Karpas-422 (cell line): ENCODE results near the gene MED14. TPM values are rescaled to one million over a fixed set of nuclear protein-coding genes. Genes with fewer than 3 reads are reported as not detected.

Experiments
- DNase-seq: peaks from one replicate; pipeline ENCODE4 v3.0.0-alpha.2; 2015
- H2AFZ ChIP-seq: fragments of 200-600 bp; sonication (generic); 2 replicates; pipeline ENCODE4 v1.6.1; 2014; ENCODE audit warnings: antibody characterized with exemption, low read length, mixed read lengths
- H3K27ac ChIP-seq: fragments of 200-600 bp; sonication (generic); 2 replicates; pipeline ENCODE4 v1.5.1; 2014; ENCODE audit warnings: mild to moderate bottlenecking, low read length, moderate library complexity
- H3K27me3 ChIP-seq: fragments of 200-600 bp; sonication (generic); 2 replicates; pipeline ENCODE4 v1.6.1; 2014; ENCODE audit warnings: low read length, mixed read lengths
- H3K36me3 ChIP-seq: fragments of 200-600 bp; sonication (generic); 2 replicates; pipeline ENCODE4 v1.6.1; 2014; ENCODE audit warnings: low read length, mixed read lengths; ENCODE audit not compliant: insufficient read depth
- H3K4me1 ChIP-seq: fragments of 200-600 bp; sonication (generic); 2 replicates; pipeline ENCODE4 v1.6.1; 2014; ENCODE audit warnings: mild to moderate bottlenecking, low read length, mixed read lengths
- H3K4me2 ChIP-seq: fragments of 200-600 bp; sonication (generic); 2 replicates; pipeline ENCODE4 v1.6.1; 2014; ENCODE audit warnings: low read length, low read depth, mild to moderate bottlenecking; ENCODE audit not compliant: poor library complexity, severe bottlenecking
- H3K4me3 ChIP-seq: fragments of 200-600 bp; sonication (generic); 2 replicates; pipeline ENCODE4 v1.5.1; 2014; ENCODE audit warnings: mild to moderate bottlenecking, antibody characterized with exemption, low read length, mixed read lengths
- H3K79me2 ChIP-seq: fragments of 200-600 bp; sonication (generic); 2 replicates; pipeline ENCODE4 v1.6.1; 2014; ENCODE audit warnings: mild to moderate bottlenecking, low read length, mixed read lengths
- H3K9ac ChIP-seq: fragments of 200-600 bp; sonication (generic); 2 replicates; pipeline ENCODE4 v1.6.0; 2014; ENCODE audit warnings: low read length
- H3K9me2 ChIP-seq: fragments of 200-600 bp; sonication (generic), shearing (Covaris generic); replicated peaks from 2 replicates; pipeline ENCODE4 v1.6.0; 2014; ENCODE audit warnings: mild to moderate bottlenecking, low read length, moderate library complexity; ENCODE audit not compliant: insufficient read depth
- H3K9me3 ChIP-seq: fragments of 300-700, 200-600 bp; sonication (generic); 2 replicates; pipeline ENCODE4 v1.6.1; 2014; ENCODE audit warnings: low read length, mixed read lengths
- H4K20me1 ChIP-seq: fragments of 200-600 bp; sonication (generic); 2 replicates; pipeline ENCODE4 v1.6.1; 2014; ENCODE audit warnings: mild to moderate bottlenecking, antibody characterized with exemption, low read length, low read depth; ENCODE audit not compliant: insufficient read depth
- total RNA-seq: library from RNA; depleted of rRNA; stranded (reverse); fragments of >200 nt; shearing (Covaris generic); gene quantifications from 2 replicates; pipeline ENCODE4 v1.2.3, GENCODE V29; 2014; ENCODE audit warnings: low replicate concordance

Gene MED14
- total RNA-seq, 1 experiment from 2014 or later, result 77.9 TPM

DNA sequence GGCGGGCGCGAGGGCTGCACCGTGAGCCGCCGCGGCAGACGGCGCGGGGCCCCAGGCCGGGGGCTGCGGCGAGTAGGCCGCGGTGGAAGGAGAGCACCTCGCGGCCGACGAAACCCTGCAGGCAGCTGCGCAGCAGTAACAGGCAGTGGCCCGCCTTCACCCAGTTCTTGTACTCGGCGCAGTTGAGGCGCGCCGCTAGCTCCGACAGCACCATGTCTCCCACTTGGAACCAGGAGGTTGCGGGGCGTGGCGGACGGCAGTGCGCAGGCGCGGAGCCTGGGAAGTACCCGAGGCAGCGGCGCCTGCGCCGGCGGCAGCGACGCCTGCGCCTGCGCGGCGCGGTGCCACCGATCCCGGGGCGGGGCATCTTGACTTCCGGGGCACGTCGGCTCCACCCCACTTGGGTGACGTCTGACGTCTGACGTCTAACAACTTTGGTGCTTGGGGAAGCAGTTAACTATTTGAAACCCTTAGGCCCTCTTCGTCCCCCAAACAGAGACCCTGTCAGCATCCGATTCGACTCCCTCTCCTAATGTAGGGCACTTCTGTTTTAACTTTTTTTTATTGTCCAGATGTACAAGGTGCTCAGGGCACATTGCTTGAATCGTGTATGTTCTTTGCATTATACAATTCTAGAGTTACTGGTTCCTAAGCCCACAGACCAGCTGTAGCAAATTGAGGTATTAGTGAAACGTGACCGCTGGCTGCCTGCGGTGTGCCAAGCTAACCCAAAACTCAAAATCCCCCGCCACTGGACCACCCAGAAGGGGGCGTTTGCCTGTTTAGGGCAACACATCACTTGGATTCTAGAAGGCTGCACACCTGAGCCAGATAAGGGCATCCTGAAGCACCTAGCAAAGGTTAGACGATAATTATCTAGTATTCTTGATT is 87.8 kb downstream of the MED14 start, which contains the start of gene CXorf38:
TSS of gene CXorf38 (minus strand) at position 255 of the 891 bp plus-strand sequence. CDS start at position 214, 41 bp downstream.
- peak within 1 kb of the TSS; percentile 60 for H3K4me2 ChIP-seq
- peak within 1 kb of the TSS; percentile 73 for H3K9ac ChIP-seq
- DNase-seq, result peak; percentile 96
- H3K4me3 ChIP-seq, result peak within 1 kb of the TSS; percentile 70
- H3K4me1 ChIP-seq, result peaks cover 33% of the 10 kb centered on the region
- peak within 1 kb of the TSS; percentile 51 for H3K27ac ChIP-seq
- H3K27me3 ChIP-seq, result no peaks in the 10 kb centered on the region
- H3K9me2 ChIP-seq, result no peaks in the 10 kb centered on the region
- peaks cover 42% of the 10 kb centered on the region for H3K79me2 ChIP-seq
- no peak within 1 kb of the TSS for H2AFZ ChIP-seq
- H4K20me1 ChIP-seq, result no peaks in the 10 kb centered on the region
- H3K36me3 ChIP-seq, result no peaks in the 10 kb centered on the region; the same call in 1 of the 2 replicates
- no peaks in the 10 kb centered on the region for H3K9me3 ChIP-seq

DNA sequence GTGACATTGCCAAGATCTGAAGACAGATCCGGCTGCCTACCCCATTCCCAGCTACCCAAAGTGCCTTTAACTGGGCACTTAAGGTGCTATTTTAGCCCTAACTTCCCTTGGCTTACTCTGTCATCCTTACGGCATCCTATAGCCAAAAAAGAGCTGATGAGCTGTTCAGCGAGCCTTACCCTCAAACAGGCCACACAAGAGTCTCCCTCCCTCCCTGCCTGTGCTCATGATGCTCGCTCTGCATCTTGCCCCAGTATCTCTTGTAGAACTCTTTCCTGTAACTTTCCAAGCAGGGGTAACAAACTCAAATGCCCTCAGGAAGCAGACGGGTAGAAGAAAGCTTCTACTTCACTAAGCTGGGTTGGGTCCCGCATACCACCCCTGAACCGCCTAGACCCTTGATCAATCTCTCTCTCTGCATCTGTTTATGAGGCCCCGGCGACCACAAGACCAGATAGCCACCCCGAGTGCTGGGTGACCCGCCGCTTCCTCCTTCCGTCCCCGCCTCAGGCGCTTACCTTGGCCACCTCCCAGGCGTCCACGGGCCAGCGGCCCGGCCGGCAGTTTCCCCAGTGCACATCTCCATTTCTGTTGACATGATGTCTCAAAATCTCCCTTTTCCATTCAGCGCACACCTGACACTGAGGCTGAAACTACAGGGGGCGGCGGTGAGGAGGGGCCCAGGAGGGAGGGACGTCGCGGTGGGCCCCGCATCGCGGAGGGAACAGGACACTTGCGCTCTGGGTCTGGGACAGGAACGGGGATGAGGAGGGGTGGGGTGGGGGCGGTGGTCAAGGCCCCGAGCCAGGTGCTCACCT is 88.6 kb downstream of the MED14 start:
- Histone ChIP-seq H3K9ac (peak overlapping the region; percentile 73), H3K27ac (peak overlapping the region; percentile 51), H3K27me3 (no peaks in the 10 kb centered on the region), H2AFZ (no peak overlapping the region), H3K36me3 (no peaks in the 10 kb centered on the region; the same call in 1 of the 2 replicates), H3K4me3 (peak overlapping the region; percentile 70), H3K9me3 (no peaks in the 10 kb centered on the region), H3K9me2 (no peaks in the 10 kb centered on the region), H3K79me2 (peaks cover 51% of the 10 kb centered on the region), H3K4me2 (peak overlapping the region; percentile 60), H3K4me1 (peaks cover 29% of the 10 kb centered on the region), H4K20me1 (no peaks in the 10 kb centered on the region)
- DNase-seq, result peak; percentile 63

DNA sequence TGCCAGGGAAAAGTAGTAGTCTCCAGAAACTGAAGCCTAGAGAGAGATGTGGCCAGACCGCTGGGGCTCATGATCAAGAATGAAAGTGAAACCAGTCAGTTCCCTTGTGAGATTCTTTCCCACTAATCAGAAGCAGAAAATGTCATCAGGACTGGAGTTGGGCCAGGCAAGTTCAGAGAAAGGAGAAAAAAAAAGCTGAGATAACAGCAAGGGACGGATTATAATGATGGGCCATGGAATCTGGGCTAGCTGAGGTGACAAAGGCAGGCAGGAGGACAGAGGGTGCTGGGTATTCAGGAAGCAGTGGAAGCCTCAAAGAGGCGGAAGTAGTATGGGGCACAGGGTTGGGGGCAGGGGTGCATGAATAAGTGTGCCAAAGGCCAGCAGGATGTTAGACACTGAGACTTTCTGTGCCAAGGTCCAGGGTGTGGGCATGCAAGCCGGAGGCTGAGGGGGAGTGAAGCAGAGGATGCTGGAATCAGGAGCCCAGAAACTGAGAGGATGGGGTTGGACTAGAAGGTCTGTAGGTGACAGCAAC is 90.5 kb downstream of the MED14 start:
- H3K9me2 ChIP-seq, result no peaks in the 10 kb centered on the region
- peak overlapping the region; percentile 69 for H3K9ac ChIP-seq
- H3K9me3 ChIP-seq, result no peaks in the 10 kb centered on the region
- H4K20me1 ChIP-seq, result no peaks in the 10 kb centered on the region
- DNase-seq, result peak; percentile 80
- H3K27ac ChIP-seq, result peak overlapping the region; percentile 80
- H3K27me3 ChIP-seq, result no peaks in the 10 kb centered on the region
- H3K4me3 ChIP-seq, result peak overlapping the region; percentile 60
- peak overlapping the region; percentile 49 for H2AFZ ChIP-seq
- H3K4me2 ChIP-seq, result peak overlapping the region; percentile 68
- H3K4me1 ChIP-seq, result peaks cover 29% of the 10 kb centered on the region
- peaks cover 59% of the 10 kb centered on the region for H3K79me2 ChIP-seq
- H3K36me3 ChIP-seq, result 0 out of 2 replicates have a peak, but pooled peaks cover 1% of the 10 kb centered on the region

DNA sequence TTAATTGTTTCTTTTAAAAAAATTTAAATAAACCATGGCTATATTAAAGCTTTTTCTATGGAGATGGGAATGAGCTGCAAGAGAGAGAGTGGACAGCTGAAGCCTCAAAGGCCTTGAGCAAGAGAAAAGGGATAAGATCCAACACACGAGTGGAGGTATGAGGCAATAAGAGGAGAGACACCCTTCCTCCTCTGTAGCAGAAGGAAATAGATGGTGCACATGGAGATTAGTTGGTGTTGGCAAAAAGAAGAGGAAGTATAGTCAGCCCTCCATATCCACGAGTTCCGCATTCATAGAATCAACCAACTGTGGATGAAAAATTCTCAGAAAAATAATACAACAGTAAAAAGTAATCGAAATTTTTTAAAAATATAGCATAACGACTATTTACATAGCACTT is 91.2 kb downstream of the MED14 start:
- Histone ChIP-seq H4K20me1 (no peaks in the 10 kb centered on the region), H3K9me3 (no peaks in the 10 kb centered on the region), H2AFZ (peak overlapping the region; percentile 49; the same call in 1 of the 2 replicates), H3K4me2 (peak overlapping the region; percentile 68), H3K9me2 (no peaks in the 10 kb centered on the region), H3K4me1 (peaks cover 29% of the 10 kb centered on the region), H3K27me3 (no peaks in the 10 kb centered on the region), H3K4me3 (peak overlapping the region; percentile 60), H3K36me3 (0 out of 2 replicates have a peak, but pooled peaks cover 7% of the 10 kb centered on the region), H3K27ac (peak overlapping the region; percentile 80), H3K79me2 (peaks cover 65% of the 10 kb centered on the region), H3K9ac (peak overlapping the region; percentile 69)
- DNase-seq, result peak; percentile 73

DNA sequence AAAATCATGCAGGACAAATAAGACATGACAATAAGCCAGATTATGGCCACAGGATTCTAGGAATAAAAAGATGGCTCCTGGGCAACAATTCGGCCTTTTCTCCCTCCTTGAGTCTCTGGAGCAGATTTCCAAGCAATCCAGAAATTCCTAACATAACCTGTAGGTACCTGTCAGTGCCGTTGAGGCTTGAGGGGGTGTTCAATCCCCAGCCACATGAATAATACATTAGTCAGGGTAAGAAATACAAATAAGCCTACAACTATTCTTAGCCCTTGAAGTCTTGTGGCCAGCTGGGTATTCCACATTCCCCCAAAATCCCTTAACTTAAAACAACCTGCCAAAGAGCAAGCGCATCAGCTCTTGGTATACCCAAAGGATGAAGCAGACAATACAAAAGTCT is 97.7 kb downstream of the MED14 start:
- no peak for DNase-seq
- Histone ChIP-seq H3K27ac (no peak overlapping the region), H3K9ac (no peak overlapping the region), H4K20me1 (no peaks in the 10 kb centered on the region), H2AFZ (no peak overlapping the region), H3K9me3 (no peaks in the 10 kb centered on the region), H3K4me2 (no peak overlapping the region), H3K4me1 (peaks cover 17% of the 10 kb centered on the region), H3K4me3 (no peak overlapping the region), H3K9me2 (no peaks in the 10 kb centered on the region), H3K79me2 (peaks cover 29% of the 10 kb centered on the region), H3K27me3 (no peaks in the 10 kb centered on the region), H3K36me3 (peaks cover 36% of the 10 kb centered on the region; the same call in 1 of the 2 replicates)

DNA sequence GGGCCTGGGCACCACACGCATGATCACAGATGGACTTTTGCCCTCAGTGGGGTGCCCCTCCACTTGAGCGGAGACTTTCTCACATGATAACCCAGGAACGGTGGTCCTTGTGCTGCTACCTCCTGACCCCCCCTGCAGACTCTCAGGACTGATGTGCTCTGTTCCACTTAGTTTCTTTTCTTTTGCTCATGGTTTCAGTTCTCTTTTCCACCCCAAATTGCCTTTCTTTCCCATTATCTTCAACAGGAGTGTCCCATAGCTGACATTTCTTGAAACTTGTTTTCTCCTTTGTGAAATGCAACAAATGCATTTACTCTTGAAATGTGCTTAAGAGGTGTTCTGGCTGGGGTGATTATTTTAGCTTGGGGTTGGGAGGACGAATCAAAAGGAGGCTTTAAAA is 103.1 kb downstream of the MED14 start:
- peak; percentile 40 for DNase-seq
- Histone ChIP-seq H3K9me3 (no peaks in the 10 kb centered on the region), H4K20me1 (peaks cover 9% of the 10 kb centered on the region; the same call in 1 of the 2 replicates), H3K79me2 (peaks cover 5% of the 10 kb centered on the region), H3K9me2 (no peaks in the 10 kb centered on the region), H3K4me3 (no peak overlapping the region), H3K27ac (no peak overlapping the region), H3K27me3 (no peaks in the 10 kb centered on the region), H3K36me3 (peaks cover 30% of the 10 kb centered on the region), H3K4me1 (peaks cover 17% of the 10 kb centered on the region), H3K4me2 (no peak overlapping the region), H2AFZ (no peak overlapping the region), H3K9ac (no peak overlapping the region)

DNA sequence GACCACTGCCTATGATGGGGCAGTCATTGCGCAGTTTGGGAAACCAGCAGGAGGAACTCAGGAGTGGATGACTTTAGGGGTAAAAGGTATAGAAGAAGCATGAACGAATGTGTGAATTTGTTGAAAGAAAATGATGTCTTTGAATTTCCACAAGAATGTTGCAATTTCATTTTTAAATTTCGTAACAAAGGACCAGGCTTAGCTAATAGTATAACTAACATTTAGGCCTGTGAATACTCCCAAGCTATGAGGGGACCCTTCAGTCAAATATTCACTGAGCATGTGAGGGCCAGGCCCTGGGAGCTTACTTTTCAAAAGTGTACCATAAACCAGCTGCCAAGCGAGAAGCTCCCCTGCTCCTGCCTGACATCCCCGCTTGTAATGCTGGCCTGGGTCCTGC is 106.8 kb downstream of the MED14 start:
- Histone ChIP-seq H3K9me3 (no peaks in the 10 kb centered on the region), H3K9me2 (no peaks in the 10 kb centered on the region), H3K36me3 (peaks cover 7% of the 10 kb centered on the region), H3K9ac (no peak overlapping the region), H2AFZ (no peak overlapping the region), H3K4me1 (0 out of 2 replicates have a peak, but pooled peaks cover 3% of the 10 kb centered on the region), H3K4me2 (no peak overlapping the region), H3K27me3 (no peaks in the 10 kb centered on the region), H3K27ac (no peak overlapping the region), H3K79me2 (no peaks in the 10 kb centered on the region), H4K20me1 (peaks cover 9% of the 10 kb centered on the region; the same call in 1 of the 2 replicates), H3K4me3 (no peak overlapping the region)
- no peak for DNase-seq
